ENCODE data around the gene TM9SF2. TPM values are rescaled to one million over a fixed set of nuclear protein-coding genes. Genes with fewer than 3 reads are reported as not detected.

TM9SF2 gene
- total RNA-seq, 2 experiments from 2014 or later = 48.0 to 48.1 TPM

DNA sequence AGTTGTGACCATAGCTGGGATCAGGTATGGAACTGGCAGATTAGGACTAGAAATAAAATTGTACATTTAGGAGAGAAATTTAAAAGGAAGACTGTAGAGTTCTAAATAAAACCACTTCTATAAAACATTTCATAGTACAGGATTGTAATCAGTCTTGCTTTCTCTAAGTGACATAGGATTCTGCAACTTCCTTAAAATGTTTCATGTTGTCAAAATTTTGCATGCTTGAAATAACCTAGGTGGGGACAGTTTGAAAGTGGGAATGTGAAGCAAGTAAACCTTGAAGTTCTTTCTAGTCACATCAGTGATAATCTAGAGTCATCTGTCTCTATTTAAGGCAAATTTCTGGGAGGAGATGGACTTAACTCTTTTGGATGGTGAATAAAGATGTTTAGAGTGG lies 6.7 kb downstream of the TM9SF2 start:
- peaks cover 83% of the 10 kb centered on the region for H3K4me1 Mint-ChIP-seq (ENCODE audit: low read depth)
- TF ChIP-seq, protein P1, sequence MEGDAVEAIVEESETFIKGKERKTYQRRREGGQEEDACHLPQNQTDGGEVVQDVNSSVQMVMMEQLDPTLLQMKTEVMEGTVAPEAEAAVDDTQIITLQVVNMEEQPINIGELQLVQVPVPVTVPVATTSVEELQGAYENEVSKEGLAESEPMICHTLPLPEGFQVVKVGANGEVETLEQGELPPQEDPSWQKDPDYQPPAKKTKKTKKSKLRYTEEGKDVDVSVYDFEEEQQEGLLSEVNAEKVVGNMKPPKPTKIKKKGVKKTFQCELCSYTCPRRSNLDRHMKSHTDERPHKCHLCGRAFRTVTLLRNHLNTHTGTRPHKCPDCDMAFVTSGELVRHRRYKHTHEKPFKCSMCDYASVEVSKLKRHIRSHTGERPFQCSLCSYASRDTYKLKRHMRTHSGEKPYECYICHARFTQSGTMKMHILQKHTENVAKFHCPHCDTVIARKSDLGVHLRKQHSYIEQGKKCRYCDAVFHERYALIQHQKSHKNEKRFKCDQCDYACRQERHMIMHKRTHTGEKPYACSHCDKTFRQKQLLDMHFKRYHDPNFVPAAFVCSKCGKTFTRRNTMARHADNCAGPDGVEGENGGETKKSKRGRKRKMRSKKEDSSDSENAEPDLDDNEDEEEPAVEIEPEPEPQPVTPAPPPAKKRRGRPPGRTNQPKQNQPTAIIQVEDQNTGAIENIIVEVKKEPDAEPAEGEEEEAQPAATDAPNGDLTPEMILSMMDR (IDR thresholded peaks at IDR 0.05) = no peak

DNA sequence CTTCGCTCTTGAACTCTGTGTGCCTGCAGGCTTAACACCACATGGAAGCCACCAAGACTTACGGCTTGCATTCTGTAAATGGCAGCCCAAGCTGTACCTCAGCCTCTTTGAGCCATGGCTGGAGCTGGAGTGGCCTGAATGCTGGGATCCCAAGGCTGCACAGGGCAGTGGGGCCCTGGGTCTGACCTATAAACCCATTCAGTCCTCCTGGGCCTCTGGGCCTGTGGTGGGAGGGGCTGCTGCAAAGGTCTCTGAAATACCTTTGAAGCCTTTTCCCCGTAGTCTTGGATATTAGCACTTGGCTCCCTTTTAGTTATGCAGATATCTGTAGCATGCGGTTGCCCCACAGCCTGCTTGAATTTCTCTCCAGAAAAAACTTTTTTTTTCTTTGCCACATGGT lies 8.2 kb downstream of the TM9SF2 start:
- no peak for DNase-seq
- Mint-ChIP-seq H3K4me1 (ENCODE audit: low read depth) (peaks cover 81% of the 10 kb centered on the region), H3K27me3 (no peaks in the 10 kb centered on the region), H3K36me3 (ENCODE audit: low read depth) (peaks cover 41% of the 10 kb centered on the region), H3K9me3 (peaks cover 18% of the 10 kb centered on the region), H3K4me3 (no peak overlapping the region), H3K27ac (no peak overlapping the region)
- POLR2A ChIA-PET = interaction anchor here (1.1 kb wide), 1 partner anchor 20 kb away, joined by 3 read pairs; no protein-coding TSS in a partner anchor
- TF ChIP-seq, protein P1 (IDR thresholded peaks at IDR 0.05) = no peak
- intact Hi-C loops (cut with micrococcal nuclease) = loop anchor here (10.0 kb wide), 1 partner anchor 225 kb away; no protein-coding TSS in a partner anchor
- ATAC-seq = no peak
- CTCF ChIA-PET = interaction anchor here (1.1 kb wide), 1 partner anchor 73 kb away, joined by 3 read pairs; no protein-coding TSS in a partner anchor

More for the DNA sequence above, 6.7 kb downstream of the TM9SF2 start:
- Mint-ChIP-seq H3K4me3 (no peak overlapping the region), H3K9me3 (peaks cover 18% of the 10 kb centered on the region), H3K27me3 (no peaks in the 10 kb centered on the region), H3K36me3 (ENCODE audit: low read depth) (peaks cover 46% of the 10 kb centered on the region), H3K27ac (peak overlapping the region; percentile 16)
- POLR2A ChIA-PET = no interaction called here
- DNase-seq (no peak), ATAC-seq (no peak)
- CTCF ChIA-PET = interaction anchor here (4.1 to 9.0 kb wide), 2 partner anchors 8 to 60 kb away, joined by 44 to 94 read pairs; no protein-coding TSS in a partner anchor
- intact Hi-C loops (cut with micrococcal nuclease) = loop anchor here (10.0 kb wide), 1 partner anchor 223 kb away; no protein-coding TSS in a partner anchor

DNA sequence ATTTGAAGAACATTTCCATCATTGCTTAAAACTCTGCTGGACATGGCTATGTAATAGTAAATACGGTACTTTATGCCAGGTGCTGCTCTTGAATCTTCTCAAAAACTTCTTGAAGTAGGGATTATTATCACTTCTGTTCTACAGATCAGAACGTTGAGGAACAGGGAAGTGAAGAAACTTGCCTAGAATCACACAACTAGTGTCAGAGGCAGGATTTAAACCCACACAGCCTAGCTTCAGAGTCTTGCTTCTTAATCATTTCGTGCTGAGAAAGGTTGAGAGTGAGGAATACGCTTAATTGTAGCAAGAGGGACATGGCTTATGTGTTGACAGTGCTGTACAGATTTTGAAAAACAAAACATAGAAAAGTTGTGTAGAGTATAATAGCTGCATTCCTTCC lies 13.5 kb downstream of the TM9SF2 start:
- Mint-ChIP-seq H3K36me3 (ENCODE audit: low read depth) (peaks cover 18% of the 10 kb centered on the region), H3K4me3 (no peak overlapping the region), H3K27me3 (no peaks in the 10 kb centered on the region), H3K27ac (no peak overlapping the region), H3K9me3 (peaks cover 6% of the 10 kb centered on the region), H3K4me1 (ENCODE audit: low read depth) (peaks cover 52% of the 10 kb centered on the region)
- TF ChIP-seq, protein P1 (IDR thresholded peaks at IDR 0.05) = no peak
- intact Hi-C loops (cut with micrococcal nuclease) = no loop called here
- DNase-seq = no peak
- ChIA-PET CTCF (interaction anchor here (10.2 kb wide), 1 partner anchor 11 kb away, joined by 94 read pairs; the partner anchor contains the start of gene TM9SF2), POLR2A (no interaction called here)
- no peak for ATAC-seq

DNA sequence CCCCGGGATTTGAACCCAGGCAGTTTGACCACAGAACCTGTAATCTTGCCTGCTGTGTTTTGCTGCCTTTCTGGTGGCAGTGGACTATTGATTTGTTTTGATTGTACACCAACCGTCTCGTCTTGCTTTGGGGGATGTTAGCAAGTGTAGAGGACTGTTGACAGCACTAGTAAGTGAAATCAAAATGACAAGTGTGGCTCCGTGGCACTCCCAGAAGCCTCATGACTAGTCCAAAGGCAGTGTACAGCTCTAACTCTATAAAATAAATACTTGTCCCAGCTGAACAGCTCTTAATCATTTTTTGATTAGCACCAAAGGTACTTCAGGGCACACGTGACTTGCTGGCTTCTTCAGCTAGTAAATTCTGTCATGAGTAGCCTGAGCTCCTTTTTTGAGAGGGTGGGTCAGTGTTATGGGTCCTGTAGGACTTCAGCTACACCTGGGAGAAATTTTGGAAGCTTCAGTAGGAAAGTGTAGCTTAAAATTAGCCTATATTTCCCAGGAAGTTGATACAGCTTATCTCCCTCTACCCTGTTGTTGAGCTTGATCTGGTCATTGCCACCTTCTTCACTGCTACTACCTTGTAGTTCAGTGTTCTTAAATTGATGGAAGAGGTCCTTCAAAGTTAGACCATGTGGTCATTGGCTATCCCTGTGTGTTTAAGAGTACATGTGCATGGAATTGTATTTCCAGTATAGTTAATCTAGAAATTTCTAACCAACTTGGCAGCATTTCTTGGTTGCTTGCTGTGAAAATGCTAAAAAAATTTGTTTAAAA lies 15.1 kb downstream of the TM9SF2 start:
- no peaks in the 10 kb centered on the region for H3K9me3 Mint-ChIP-seq
- H3K4me1 Mint-ChIP-seq (ENCODE audit: low read depth) = peaks cover 37% of the 10 kb centered on the region
- no peaks in the 10 kb centered on the region for H3K27me3 Mint-ChIP-seq
- DNase-seq (no peak), ATAC-seq (no peak)
- H3K4me3 Mint-ChIP-seq = no peak overlapping the region
- ChIA-PET CTCF (interaction anchor here (0.6 to 10.2 kb wide), 3 partner anchors 12 to 135 kb away, joined by 3 to 94 read pairs (median 4); partner anchors contain the start of gene TM9SF2), POLR2A (interaction anchor here (1.4 kb wide), 1 partner anchor 14 kb away, joined by 4 read pairs; no protein-coding TSS in a partner anchor)
- TF ChIP-seq, protein P1 (IDR thresholded peaks at IDR 0.05) = no peak
- intact Hi-C loops (cut with micrococcal nuclease) = no loop called here
- H3K27ac Mint-ChIP-seq = peak overlapping the region; percentile 9
- peaks cover 11% of the 10 kb centered on the region for H3K36me3 Mint-ChIP-seq (ENCODE audit: low read depth)

DNA sequence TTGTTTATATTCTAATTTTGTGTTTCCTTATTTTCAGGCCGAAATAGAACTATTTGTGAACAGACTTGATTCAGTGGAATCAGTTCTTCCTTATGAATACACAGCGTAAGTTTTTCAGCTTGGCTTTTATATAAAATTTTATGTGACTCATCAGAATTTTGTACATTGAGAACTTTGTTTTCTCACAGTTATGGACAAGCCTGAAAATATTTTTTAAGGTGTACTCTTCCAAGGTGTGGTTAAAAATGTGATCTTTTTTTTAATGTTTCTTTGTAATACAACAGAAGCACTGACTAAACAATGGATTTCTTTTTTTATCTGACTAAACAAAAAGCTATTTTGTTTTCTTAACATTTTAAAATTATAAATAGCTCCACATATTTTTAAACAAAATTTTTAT lies 16.3 kb downstream of the TM9SF2 start:
- DNase-seq = no peak
- no peaks in the 10 kb centered on the region for H3K9me3 Mint-ChIP-seq
- H3K4me1 Mint-ChIP-seq (ENCODE audit: low read depth) = peaks cover 25% of the 10 kb centered on the region
- ATAC-seq = no peak
- intact Hi-C loops (cut with micrococcal nuclease) = no loop called here
- CTCF ChIA-PET = interaction anchor here (1.0 to 10.2 kb wide), 2 partner anchors 12 to 13 kb away, joined by 3 to 94 read pairs; partner anchors contain the start of gene TM9SF2
- POLR2A ChIA-PET = interaction anchor here (1.4 kb wide), 1 partner anchor 16 kb away, joined by 4 read pairs; no protein-coding TSS in a partner anchor
- H3K27ac Mint-ChIP-seq = no peak overlapping the region
- peaks cover 15% of the 10 kb centered on the region for H3K36me3 Mint-ChIP-seq (ENCODE audit: low read depth)
- no peaks in the 10 kb centered on the region for H3K27me3 Mint-ChIP-seq
- TF ChIP-seq, protein P1 (IDR thresholded peaks at IDR 0.05) = no peak
- no peak overlapping the region for H3K4me3 Mint-ChIP-seq

All from activated CD8-positive, alpha-beta T cell treated with anti-CD3 and anti-CD28 coated beads for 36 hours (primary cell).